Tibial artery (tissue), 4 donors: Measurements from ENCODE around the gene SUCLG1.
"Not testable (repeated sequence)": the region's sequence is repeated elsewhere in the genome, so short reads cannot be mapped to it uniquely, and the experiment has no call there.

Experiments
- DNase-seq, 2 donors: peaks; one replicate each; pipeline ENCODE4 v3.0.0-alpha.2; 2019
- H3K27ac ChIP-seq, 2 donors: fragments of 200-600 bp; sonication (generic) in 1 of 2; 1 replicate in 1 of 2; 2 replicates in 1 of 2; pipeline ENCODE4 v1.5.1; 2018 to 2019; ENCODE audit warnings: mild to moderate bottlenecking in 1 of 2
- H3K27me3 ChIP-seq, 2 donors: fragments of 200-600 bp; sonication (generic) in 1 of 2; one replicate each; pipeline versions ENCODE4 v1.5.1 to v1.6.0; 2016 to 2019
- H3K36me3 ChIP-seq, 3 donors: fragments of 200-600 bp; sonication (generic) in 2 of 3; one replicate each; pipeline ENCODE4 v1.5.1; 2016 to 2019; ENCODE audit warnings: mild to moderate bottlenecking in 2 of 3
- H3K4me1 ChIP-seq, 4 donors: fragments of 200-600 bp; sonication (generic) in 2 of 4; 1 replicate in 3 of 4; 2 replicates in 1 of 4; pipeline ENCODE4 v1.5.1; 2016 to 2019
- H3K4me3 ChIP-seq, 2 donors: fragments of 200-600 bp; sonication (generic) in 1 of 2; 1 replicate in 1 of 2; 2 replicates in 1 of 2; pipeline ENCODE4 v1.5.1; 2018 to 2019; ENCODE audit warnings: mild to moderate bottlenecking in 2 of 2
- H3K9me3 ChIP-seq, 3 donors: fragments of 200-600 bp; sonication (generic) in 1 of 3; one replicate each; pipeline ENCODE4 v1.5.1; 2016 to 2019
- CTCF ChIP-seq, 2 experiments: fragments of 200-600 bp in 1 of 2; fragments of 450-650 bp in 1 of 2; IDR thresholded peaks; one replicate each; pipeline ENCODE4 v1.5.1; 2017 to 2019; ENCODE audit warnings: antibody characterized with exemption in 2 of 2, mild to moderate bottlenecking in 1 of 2, moderate library complexity in 1 of 2
- intact Hi-C: fragments of 100-400 bp; cut with DNase I; formaldehyde crosslinking; loops from one replicate; pipeline ENCODE4 v1.15.0; 2023; ENCODE audit warnings: low total_unique reads

SUCLG1 gene

GRCh38 chr2:84477886-84478285 lies 18.8 kb upstream of the SUCLG1 start:
- Histone ChIP-seq H3K27ac (no peak overlapping the region), H3K27me3 (no peaks in the 10 kb centered on the region), H3K9me3 (peaks cover 0 to 8% (median 0%) of the 10 kb centered on the region in 3 donors), H3K36me3 (no peaks in the 10 kb centered on the region), H3K4me1 (no peaks in the 10 kb centered on the region), H3K4me3 (no peak overlapping the region)
- no peak for TF ChIP-seq CTCF (IDR thresholded peaks at IDR 0.05)
- intact Hi-C loops, result no loop called here
- DNase-seq, result no peak

- no peak overlapping the region for H3K4me3 ChIP-seq
- peaks cover 0 to 8% (median 0%) of the 10 kb centered on the region in 3 donors for H3K9me3 ChIP-seq
- intact Hi-C loops, result no loop called here
- H3K27me3 ChIP-seq, result no peaks in the 10 kb centered on the region
- H3K36me3 ChIP-seq, result no peaks in the 10 kb centered on the region
- TF ChIP-seq CTCF (IDR thresholded peaks at IDR 0.05), result no peak
- H3K4me1 ChIP-seq, result no peaks in the 10 kb centered on the region
- no peak overlapping the region for H3K27ac ChIP-seq
- DNase-seq, result no peak
Observed at GRCh38 chr2:84474176-84474575, 15.1 kb upstream of the SUCLG1 start.

DNA sequence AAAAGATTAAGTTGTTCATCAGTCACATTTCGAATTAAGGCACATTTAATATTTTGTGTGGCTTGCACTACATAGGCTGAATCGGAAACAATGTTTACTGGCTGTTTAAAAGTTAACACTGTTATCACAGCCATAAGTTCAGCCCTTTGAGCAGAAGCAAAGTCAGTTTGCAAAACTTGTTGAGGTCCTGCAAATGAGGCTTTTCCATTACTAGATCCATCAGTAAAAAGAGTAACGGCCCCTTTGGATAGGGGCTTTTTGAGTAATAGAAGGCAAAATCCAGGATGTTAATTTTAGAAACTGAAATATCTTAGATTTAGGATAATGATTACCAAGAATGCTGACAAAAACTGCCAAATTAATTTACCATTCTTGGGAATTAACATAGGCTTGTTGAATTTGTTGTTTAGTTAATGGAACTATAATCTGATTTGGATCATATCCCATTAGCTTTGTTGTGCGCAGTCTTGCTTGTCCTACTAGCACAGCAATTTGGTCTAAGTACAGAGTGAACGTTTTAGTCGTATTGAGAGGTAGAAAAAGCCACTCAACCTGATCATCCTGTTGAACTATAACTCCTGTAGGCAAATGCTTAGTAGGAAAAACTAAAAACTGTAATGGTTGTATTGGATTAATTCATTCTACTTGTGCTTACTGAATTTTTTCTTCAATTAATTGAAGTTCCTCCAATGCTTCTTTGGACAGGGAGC lies 13.9 kb upstream of the SUCLG1 start:
- H3K27me3 ChIP-seq, result no peaks in the 10 kb centered on the region
- H3K36me3 ChIP-seq, result no peaks in the 10 kb centered on the region
- intact Hi-C loops, result no loop called here
- DNase-seq, result no peak
- TF ChIP-seq CTCF (IDR thresholded peaks at IDR 0.05), result no peak
- H3K27ac ChIP-seq, result no peak overlapping the region
- no peak overlapping the region for H3K4me3 ChIP-seq
- H3K4me1 ChIP-seq, result no peaks in the 10 kb centered on the region
- peaks cover 0 to 8% (median 0%) of the 10 kb centered on the region in 3 donors for H3K9me3 ChIP-seq

- DNase-seq, H3K9me3 ChIP-seq, H3K27ac ChIP-seq, H3K27me3 ChIP-seq, H3K36me3 ChIP-seq, H3K4me3 ChIP-seq, intact Hi-C loops, H3K4me1 ChIP-seq: not testable (repeated sequence)
Observed at GRCh38 chr2:84472423-84472822, 13.3 kb upstream of the SUCLG1 start.

- H3K9me3 ChIP-seq, result no peaks in the 10 kb centered on the region
- H3K4me3 ChIP-seq, result no peak overlapping the region
- no peak for DNase-seq
- no peak overlapping the region for H3K27ac ChIP-seq
- H3K36me3 ChIP-seq, result no peaks in the 10 kb centered on the region
- no peaks in the 10 kb centered on the region for H3K27me3 ChIP-seq
- no peaks in the 10 kb centered on the region for H3K4me1 ChIP-seq
- intact Hi-C loops, result no loop called here
- TF ChIP-seq CTCF (IDR thresholded peaks at IDR 0.05), result no peak
Observed at GRCh38 chr2:84467389-84467788, 8.3 kb upstream of the SUCLG1 start.

GRCh38 chr2:84461310-84461709 lies 2.2 kb upstream of the SUCLG1 start:
- TF ChIP-seq CTCF (IDR thresholded peaks at IDR 0.05), result no peak
- Histone ChIP-seq H3K27me3 (no peaks in the 10 kb centered on the region), H3K9me3 (no peaks in the 10 kb centered on the region), H3K27ac (no peak overlapping the region), H3K4me3 (no peak overlapping the region), H3K36me3 (no peaks in the 10 kb centered on the region), H3K4me1 (peaks cover 0 to 28% (median 17%) of the 10 kb centered on the region in 4 donors)
- intact Hi-C loops, result no loop called here
- DNase-seq, result no peak
